H9 (cell line): ENCODE data around the gene CSTPP1. TPM values are rescaled to one million over a fixed set of nuclear protein-coding genes. Genes with fewer than 3 reads are reported as not detected.
A peak's percentile ranks its signal among the peaks of the same experiment; 100 is the strongest.

ENCODE experiments used
- DNase-seq: peaks from one replicate; pipeline ENCODE4 v3.0.0-alpha.2; 2017
- H2AFZ ChIP-seq: one replicate; pipeline ENCODE4 v1.6.1; 2013; ENCODE audit warnings: mild to moderate bottlenecking, low read length, control low read depth, moderate library complexity
- H2AK5ac ChIP-seq: 2 replicates; pipeline ENCODE4 v1.6.1; 2013; ENCODE audit warnings: low read length, control low read depth, mixed read lengths; ENCODE audit not compliant: insufficient read length
- H2BK120ac ChIP-seq: one replicate; pipeline ENCODE4 v1.6.1; 2013; ENCODE audit warnings: low read depth, mild to moderate bottlenecking, low read length, control low read depth, inconsistent platforms; ENCODE audit not compliant: poor library complexity, severe bottlenecking
- H2BK12ac ChIP-seq: 2 replicates; pipeline ENCODE4 v1.6.1; 2013; ENCODE audit warnings: low read length, control low read depth, mixed read lengths, low read depth; ENCODE audit not compliant: insufficient read length
- H2BK15ac ChIP-seq: 2 replicates; pipeline ENCODE4 v1.6.1; 2013; ENCODE audit warnings: low read depth, low read length, control low read depth
- H2BK20ac ChIP-seq: one replicate; pipeline ENCODE4 v1.6.1; 2013; ENCODE audit warnings: low read depth, mild to moderate bottlenecking, low read length, control low read depth, inconsistent platforms; ENCODE audit not compliant: poor library complexity, severe bottlenecking
- H2BK5ac ChIP-seq: 2 replicates; pipeline ENCODE4 v1.6.1; 2013; ENCODE audit warnings: low read length, control low read depth, mixed read lengths; ENCODE audit not compliant: insufficient read length
- H3K14ac ChIP-seq: 2 replicates; pipeline ENCODE4 v1.6.1; 2013; ENCODE audit warnings: low read length, control low read depth; ENCODE audit not compliant: insufficient read depth
- H3K18ac ChIP-seq: 2 replicates; pipeline ENCODE4 v1.6.1; 2013; ENCODE audit warnings: low read depth, mild to moderate bottlenecking, mixed read lengths, low read length, control low read depth; ENCODE audit not compliant: insufficient read length
- H3K23ac ChIP-seq: 2 replicates; pipeline ENCODE4 v1.6.1; 2013; ENCODE audit warnings: low read length, control low read depth, mixed read lengths, low read depth; ENCODE audit not compliant: insufficient read length
- H3K23me2 ChIP-seq: 2 replicates; pipeline ENCODE4 v1.6.1; 2013; ENCODE audit warnings: low read depth, mild to moderate bottlenecking, mixed read lengths, low read length, control low read depth; ENCODE audit not compliant: insufficient read length, poor library complexity, severe bottlenecking
- H3K27ac ChIP-seq: 2 replicates; pipeline ENCODE4 v1.5.1; 2013; ENCODE audit warnings: low read length, control low read depth, mixed read lengths, low read depth; ENCODE audit not compliant: insufficient read length
- H3K27me3 ChIP-seq: 2 replicates; pipeline ENCODE4 v1.6.1; 2013; ENCODE audit warnings: low read length, control low read depth, inconsistent platforms; ENCODE audit not compliant: insufficient read depth
- H3K4ac ChIP-seq: 2 replicates; pipeline ENCODE4 v1.6.1; 2013; ENCODE audit warnings: low read depth, mild to moderate bottlenecking, control low read depth, inconsistent platforms, low read length, moderate library complexity
- H3K4me1 ChIP-seq: 2 replicates; pipeline ENCODE4 v1.6.1; 2013; ENCODE audit warnings: low read length, control low read depth, inconsistent platforms; ENCODE audit not compliant: insufficient read depth
- H3K4me2 ChIP-seq: 2 replicates; pipeline ENCODE4 v1.6.1; 2013; ENCODE audit warnings: low read length, control low read depth, mixed read lengths; ENCODE audit not compliant: insufficient read length, insufficient read depth
- H3K56ac ChIP-seq: 2 replicates; pipeline ENCODE4 v1.6.1; 2013; ENCODE audit warnings: low read depth, mild to moderate bottlenecking, mixed read lengths, low read length, control low read depth; ENCODE audit not compliant: insufficient read length
- H3K79me1 ChIP-seq: 2 replicates; pipeline ENCODE4 v1.6.1; 2013; ENCODE audit warnings: low read depth, mild to moderate bottlenecking, moderate library complexity, low read length, control low read depth, inconsistent platforms; ENCODE audit not compliant: insufficient read depth, poor library complexity, severe bottlenecking
- H3K79me2 ChIP-seq: 2 replicates; pipeline ENCODE4 v1.6.1; 2013; ENCODE audit warnings: low read length, control low read depth, inconsistent platforms; ENCODE audit not compliant: insufficient read depth
- H3K9ac ChIP-seq: 2 replicates; pipeline ENCODE4 v1.6.1; 2013; ENCODE audit warnings: low read length, control low read depth, mixed read lengths; ENCODE audit not compliant: insufficient read length; ENCODE audit errors: extremely low read depth
- H3K9me3 ChIP-seq: one replicate; pipeline ENCODE4 v1.6.1; 2013; ENCODE audit warnings: low read depth, low read length, inconsistent platforms; ENCODE audit not compliant: control insufficient read depth
- H3T11ph ChIP-seq: one replicate; pipeline ENCODE4 v1.6.1; 2013; ENCODE audit warnings: mild to moderate bottlenecking, low read length, control low read depth, inconsistent platforms
- H4K20me1 ChIP-seq: one replicate; pipeline ENCODE4 v1.6.1; 2013; ENCODE audit not compliant: control insufficient read depth, insufficient read length, insufficient read depth
- H4K5ac ChIP-seq: 2 replicates; pipeline ENCODE4 v1.6.1; 2013; ENCODE audit warnings: low read depth, mild to moderate bottlenecking, mixed read lengths, low read length, control low read depth; ENCODE audit not compliant: insufficient read length
- H4K8ac ChIP-seq: replicated peaks from 2 replicates; pipeline ENCODE4 v1.6.1; 2013; ENCODE audit warnings: low read length, control low read depth, mixed read lengths, low read depth; ENCODE audit not compliant: insufficient read length
- H4K91ac ChIP-seq: 2 replicates; pipeline ENCODE4 v1.6.1; 2013; ENCODE audit warnings: low read depth, mild to moderate bottlenecking, moderate library complexity, mixed read lengths, low read length, control low read depth; ENCODE audit not compliant: insufficient read length
- H3K27ac Mint-ChIP-seq, 3 experiments: 2 replicates in 2 of 3; 3 replicates in 1 of 3; pipeline ENCODE4 v1.8.0; 2020 to 2021; ENCODE audit warnings: mixed read lengths in 3 of 3, mild to moderate bottlenecking in 1 of 3, moderate library complexity in 1 of 3
- H3K27me3 Mint-ChIP-seq: 2 replicates; pipeline ENCODE4 v1.8.0; 2021; ENCODE audit warnings: low read depth, mild to moderate bottlenecking, moderate library complexity, mixed read lengths
- H3K36me3 Mint-ChIP-seq, 3 experiments: 2 replicates in 2 of 3; 3 replicates in 1 of 3; pipeline ENCODE4 v1.8.0; 2020 to 2021; ENCODE audit warnings: low read depth in 3 of 3, mixed read lengths in 3 of 3; ENCODE audit not compliant: insufficient read depth in 1 of 3
- H3K4me1 Mint-ChIP-seq, 2 experiments: 2 replicates each; pipeline ENCODE4 v1.8.0; 2020; ENCODE audit warnings: mixed read lengths in 2 of 2
- H3K4me3 Mint-ChIP-seq, 2 experiments: 2 replicates in 1 of 2; 3 replicates in 1 of 2; pipeline ENCODE4 v1.8.0; 2020 to 2021; ENCODE audit warnings: mild to moderate bottlenecking in 2 of 2, mixed read lengths in 2 of 2, moderate library complexity in 1 of 2
- H3K9me3 Mint-ChIP-seq, 2 experiments: 2 replicates in 1 of 2; 3 replicates in 1 of 2; pipeline ENCODE4 v1.8.0; 2020; ENCODE audit warnings: mild to moderate bottlenecking in 2 of 2, mixed read lengths in 2 of 2, moderate library complexity in 1 of 2
- WGBS: extraction: QIAGEN DNeasy Blood & Tissue Kit; methylation state at CpG from one replicate; pipeline ENCODE4 v1.1.7; 2013; ENCODE audit warnings: missing lambda C conversion rate, low lambda C conversion rate, mixed read lengths; ENCODE audit not compliant: insufficient read length; ENCODE audit errors: extremely low coverage; 5-methylcytosine and 5-hydroxymethylcytosine counted together
- total RNA-seq: library from RNA; stranded (reverse); gene quantifications from 2 replicates; pipeline ENCODE4 v1.2.1, GENCODE V29; 2021
- TF ChIP-seq, protein P1 (sequence below): fragments of 200-600 bp; sonication (generic); conservative IDR thresholded peaks from 3 replicates; pipeline ENCODE4 v1.8.0; 2021; ENCODE audit warnings: antibody characterized with exemption, mild to moderate bottlenecking

CSTPP1 gene
- total RNA-seq, 1 experiment from 2014 or later: 21.2 TPM

DNA sequence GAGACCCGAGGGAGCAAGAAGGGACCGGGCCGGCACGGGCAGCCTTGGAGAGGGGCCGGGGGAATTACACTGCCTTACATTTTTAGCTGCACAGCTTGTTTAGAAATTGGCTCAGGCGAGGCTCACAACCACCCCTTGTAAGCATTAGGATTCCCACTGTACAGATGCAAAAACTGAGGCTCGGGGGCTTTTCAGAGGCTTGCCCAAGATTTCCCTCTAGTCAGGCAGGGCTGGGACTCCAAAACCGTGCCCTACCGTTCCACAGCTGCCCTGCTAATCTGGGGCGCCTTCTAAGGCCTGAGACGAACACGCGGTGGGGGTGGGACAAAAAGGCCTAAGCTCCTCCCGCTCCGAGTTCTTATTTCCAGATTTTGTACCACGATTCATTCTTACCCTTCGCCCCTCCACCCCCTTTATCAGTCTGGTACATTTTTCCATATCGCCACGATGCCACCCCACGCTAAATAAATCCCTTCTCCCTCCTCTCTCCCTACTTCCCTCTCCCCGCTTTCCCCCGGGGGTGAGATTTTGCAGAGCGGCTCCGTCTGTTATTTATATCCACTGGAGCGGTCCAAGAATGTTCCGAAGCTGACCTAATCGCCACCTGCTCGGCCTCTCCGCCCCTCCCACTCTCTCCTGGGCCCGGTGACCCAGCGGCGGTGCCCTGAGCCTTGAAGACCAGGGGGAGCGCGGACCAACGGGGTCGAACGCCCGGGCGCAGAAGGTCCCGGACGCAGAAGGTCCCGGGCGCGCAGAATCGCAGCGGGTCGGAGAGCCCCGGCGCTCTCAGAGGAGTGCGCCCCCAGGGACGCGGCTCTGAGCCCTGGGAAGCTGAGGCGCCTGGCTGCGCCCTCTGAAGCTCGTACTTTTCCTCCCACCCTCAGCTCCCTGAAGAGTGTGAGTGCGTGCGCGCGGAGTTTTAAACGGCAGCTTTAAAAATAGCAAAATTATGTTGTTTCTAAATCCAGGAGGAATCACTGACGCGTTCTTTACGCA, 250.4 kb downstream of the CSTPP1 start:
- peaks cover 18 to 24% of the 10 kb centered on the region in 2 experiments for H3K4me1 Mint-ChIP-seq
- H3K4me1 ChIP-seq: no peaks in the 10 kb centered on the region

More for the DNA sequence above, 250.4 kb downstream of the CSTPP1 start:
- no peak overlapping the region for H4K91ac ChIP-seq
- H3K27ac Mint-ChIP-seq: peak overlapping the region in 1 of 3 experiments; percentile 95; a peak in 3 of 7 replicates
- DNase-seq: peak; percentile 77
- H2BK20ac ChIP-seq: no peak overlapping the region
- H3K79me1 ChIP-seq: no peaks in the 10 kb centered on the region
- no peak overlapping the region for H2BK5ac ChIP-seq
- no CpG with 5 or more reads among the region's 63 CpGs for WGBS
- H2BK12ac ChIP-seq: no peak overlapping the region
- no peak overlapping the region for H2BK120ac ChIP-seq
- H3K27me3 ChIP-seq: no peaks in the 10 kb centered on the region
- TF ChIP-seq, protein P1, sequence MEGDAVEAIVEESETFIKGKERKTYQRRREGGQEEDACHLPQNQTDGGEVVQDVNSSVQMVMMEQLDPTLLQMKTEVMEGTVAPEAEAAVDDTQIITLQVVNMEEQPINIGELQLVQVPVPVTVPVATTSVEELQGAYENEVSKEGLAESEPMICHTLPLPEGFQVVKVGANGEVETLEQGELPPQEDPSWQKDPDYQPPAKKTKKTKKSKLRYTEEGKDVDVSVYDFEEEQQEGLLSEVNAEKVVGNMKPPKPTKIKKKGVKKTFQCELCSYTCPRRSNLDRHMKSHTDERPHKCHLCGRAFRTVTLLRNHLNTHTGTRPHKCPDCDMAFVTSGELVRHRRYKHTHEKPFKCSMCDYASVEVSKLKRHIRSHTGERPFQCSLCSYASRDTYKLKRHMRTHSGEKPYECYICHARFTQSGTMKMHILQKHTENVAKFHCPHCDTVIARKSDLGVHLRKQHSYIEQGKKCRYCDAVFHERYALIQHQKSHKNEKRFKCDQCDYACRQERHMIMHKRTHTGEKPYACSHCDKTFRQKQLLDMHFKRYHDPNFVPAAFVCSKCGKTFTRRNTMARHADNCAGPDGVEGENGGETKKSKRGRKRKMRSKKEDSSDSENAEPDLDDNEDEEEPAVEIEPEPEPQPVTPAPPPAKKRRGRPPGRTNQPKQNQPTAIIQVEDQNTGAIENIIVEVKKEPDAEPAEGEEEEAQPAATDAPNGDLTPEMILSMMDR: peak; percentile 32; the same call in 2 of the 3 replicates
- no peak overlapping the region for H4K8ac ChIP-seq
- H3K14ac ChIP-seq: peak overlapping the region; percentile 69; the same call in 1 of the 2 replicates
- H2AFZ ChIP-seq: no peak overlapping the region
- H4K5ac ChIP-seq: no peak overlapping the region
- peak overlapping the region; percentile 50 for H3K4me2 ChIP-seq
- no peak overlapping the region for H2BK15ac ChIP-seq
- no peak overlapping the region for H3K4ac ChIP-seq
- no peaks in the 10 kb centered on the region for H3K9me3 ChIP-seq
- H3K9me3 Mint-ChIP-seq: no peaks in the 10 kb centered on the region
- peaks cover 14% of the 10 kb centered on the region for H3K23me2 ChIP-seq
- no peaks in the 10 kb centered on the region for H4K20me1 ChIP-seq
- H3K79me2 ChIP-seq: no peaks in the 10 kb centered on the region
- H3K23ac ChIP-seq: no peak overlapping the region
- peak overlapping the region; percentile 71 to 91 for H3K4me3 Mint-ChIP-seq
- peak overlapping the region; percentile 42 for H3K9ac ChIP-seq
- H3T11ph ChIP-seq: no peak overlapping the region
- H3K27me3 Mint-ChIP-seq: peaks cover 28% of the 10 kb centered on the region
- H2AK5ac ChIP-seq: no peak overlapping the region
- H3K36me3 Mint-ChIP-seq: peaks cover 0 to 6% (median 5%) of the 10 kb centered on the region in 3 experiments; a peak in 4 of 7 replicates
- H3K18ac ChIP-seq: peak overlapping the region; percentile 57
- H3K56ac ChIP-seq: no peak overlapping the region
- H3K27ac ChIP-seq: no peak overlapping the region
